Measurements from ENCODE around the gene XRN2. TPM values are rescaled to one million over a fixed set of nuclear protein-coding genes. Genes with fewer than 3 reads are reported as not detected.
A peak's percentile ranks its signal among the peaks of the same experiment; 100 is the strongest.

The XRN2 gene
- total and polyA plus RNA-seq, 2 of the 13 experiments (the other 11 are each of a cell fraction or from before 2014, with no cell fraction given) = 90.3 to 171 TPM

DNA sequence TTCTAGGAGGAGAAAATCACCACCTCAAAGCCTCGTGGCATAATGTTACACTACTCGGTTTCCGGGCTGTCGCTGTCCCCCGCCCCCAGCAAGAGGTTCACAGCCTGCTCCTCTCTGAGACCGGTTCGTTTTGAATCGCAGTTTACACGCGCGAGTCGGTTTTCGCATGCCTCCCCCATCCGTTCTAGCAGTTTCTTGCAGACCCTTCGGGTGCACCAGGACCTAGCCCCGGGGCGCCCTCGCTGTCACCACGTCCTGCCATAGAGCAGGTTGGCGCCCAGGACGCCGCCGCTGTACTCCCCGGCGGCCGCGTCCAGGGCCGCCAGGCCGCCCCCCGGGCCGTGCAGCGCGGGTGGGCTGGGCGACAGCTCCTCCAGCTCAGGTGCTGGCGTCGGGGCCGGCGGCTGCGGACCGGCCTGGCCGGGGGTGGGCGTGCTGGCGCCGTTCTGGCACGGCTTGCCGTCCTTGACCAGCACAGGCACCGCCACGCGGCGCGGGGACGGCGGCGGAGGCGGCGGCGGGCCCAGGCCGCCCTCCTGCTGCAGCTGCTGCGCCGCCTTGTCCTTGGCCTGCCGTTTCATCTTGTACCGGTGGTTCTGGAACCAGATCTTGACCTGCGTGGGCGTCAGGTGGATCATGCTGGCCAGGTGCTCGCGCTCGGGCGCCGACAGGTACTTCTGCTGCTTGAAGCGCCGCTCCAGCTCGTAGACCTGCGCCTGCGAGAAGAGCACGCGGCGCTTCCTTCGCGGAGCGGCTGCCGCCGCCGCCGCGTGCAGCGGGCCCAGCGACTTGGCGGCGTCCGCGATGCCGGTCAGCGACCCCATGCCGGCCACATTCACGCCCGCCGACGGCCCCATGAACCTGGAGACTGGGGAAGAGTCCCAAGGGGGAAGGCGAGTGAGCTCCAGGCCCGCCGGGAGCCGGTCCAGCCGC is 92.8 kb downstream of the XRN2 start:
- POLR2A ChIA-PET = no interaction called here
- in situ Hi-C loops (cut with HindIII; ENCODE audit: extremely low pct_ligation_motif_present, low pct_unique_long_range_greater_than_20kb) (no loop called here), intact Hi-C loops (cut with micrococcal nuclease; ENCODE audit: unreplicated experiment) (no loop called here)
- no peak overlapping the region for H2AFZ ChIP-seq (ENCODE audit: low read length)
- no peaks in the 10 kb centered on the region for H3K4me1 ChIP-seq (ENCODE audit: insufficient read depth, low read length)
- no peaks in the 10 kb centered on the region for H3K36me3 ChIP-seq (replicated peaks in 1 of 2; ENCODE audit: control insufficient read depth in 1 of 2, insufficient read depth in 2 of 2, low read length in 2 of 2)
- H3K4me3 ChIP-seq (replicated peaks in 1 of 3; ENCODE audit: insufficient read depth in 1 of 3, low read depth in 2 of 3, low read length in 3 of 3) = no peak overlapping the region
- H3K27ac ChIP-seq (ENCODE audit: extremely low read length, insufficient read depth, low read length) = no peak overlapping the region
- CTCF ChIA-PET (ENCODE audit: low intra/inter-chr PET ratio, low total read pairs) = no interaction called here
- no TSS peak for BruUV-seq (replicated peaks)
- no peaks in the 10 kb centered on the region for H4K20me1 ChIP-seq (ENCODE audit: insufficient read depth, low read length)
- H3K27me3 ChIP-seq (ENCODE audit: control insufficient read depth in 1 of 2, insufficient read depth in 2 of 2, low read length in 2 of 2) = no peaks in the 10 kb centered on the region
- FAIRE-seq (no peak), ATAC-seq (peak; percentile 16), DNase-seq (ENCODE audit: low spot score) (no peak)
- H3K4me2 ChIP-seq (ENCODE audit: low read depth, low read length) = peak overlapping the region; percentile 47
- 83% methylated on average over 75 of the region's 103 CpGs for WGBS (ENCODE audit: low lambda C conversion rate)
- H3K9me3 ChIP-seq (ENCODE audit: low read length) = no peaks in the 10 kb centered on the region
- H3K79me2 ChIP-seq (ENCODE audit: insufficient read depth, low read length) = no peaks in the 10 kb centered on the region
- no peak overlapping the region for H3K9ac ChIP-seq (ENCODE audit: insufficient read depth, low read depth, low read length)
- TF ChIP-seq ZNF530 (CRISPR knock-in tag; IDR thresholded peaks at IDR 0.05; ENCODE audit: low read depth) (no peak), NCOA1 (CRISPR knock-in tag; IDR thresholded peaks at IDR 0.05) (no peak), RFX3 (CRISPR knock-in tag; IDR thresholded peaks at IDR 0.05) (no peak), SALL2 (CRISPR knock-in tag; IDR thresholded peaks at IDR 0.05) (no peak), SP5 (CRISPR knock-in tag; IDR thresholded peaks at IDR 0.05; ENCODE audit: borderline replicate concordance, low read depth) (no peak), SMAD1 (CRISPR knock-in tag; IDR thresholded peaks at IDR 0.05; ENCODE audit: borderline replicate concordance, low read depth) (no peak), TBX3 (IDR thresholded peaks at IDR 0.05; ENCODE audit: borderline replicate concordance) (no peak), RAD51 (IDR thresholded peaks at IDR 0.05; ENCODE audit: borderline replicate concordance) (no peak), ETV5 (CRISPR knock-in tag; IDR thresholded peaks at IDR 0.05; ENCODE audit: borderline replicate concordance) (no peak)
- TF ChIP-seq, protein P1, sequence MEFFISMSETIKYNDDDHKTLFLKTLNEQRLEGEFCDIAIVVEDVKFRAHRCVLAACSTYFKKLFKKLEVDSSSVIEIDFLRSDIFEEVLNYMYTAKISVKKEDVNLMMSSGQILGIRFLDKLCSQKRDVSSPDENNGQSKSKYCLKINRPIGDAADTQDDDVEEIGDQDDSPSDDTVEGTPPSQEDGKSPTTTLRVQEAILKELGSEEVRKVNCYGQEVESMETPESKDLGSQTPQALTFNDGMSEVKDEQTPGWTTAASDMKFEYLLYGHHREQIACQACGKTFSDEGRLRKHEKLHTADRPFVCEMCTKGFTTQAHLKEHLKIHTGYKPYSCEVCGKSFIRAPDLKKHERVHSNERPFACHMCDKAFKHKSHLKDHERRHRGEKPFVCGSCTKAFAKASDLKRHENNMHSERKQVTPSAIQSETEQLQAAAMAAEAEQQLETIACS (CRISPR knock-in tag; IDR thresholded peaks at IDR 0.05) = no peak
- TF ChIP-seq, protein P2, sequence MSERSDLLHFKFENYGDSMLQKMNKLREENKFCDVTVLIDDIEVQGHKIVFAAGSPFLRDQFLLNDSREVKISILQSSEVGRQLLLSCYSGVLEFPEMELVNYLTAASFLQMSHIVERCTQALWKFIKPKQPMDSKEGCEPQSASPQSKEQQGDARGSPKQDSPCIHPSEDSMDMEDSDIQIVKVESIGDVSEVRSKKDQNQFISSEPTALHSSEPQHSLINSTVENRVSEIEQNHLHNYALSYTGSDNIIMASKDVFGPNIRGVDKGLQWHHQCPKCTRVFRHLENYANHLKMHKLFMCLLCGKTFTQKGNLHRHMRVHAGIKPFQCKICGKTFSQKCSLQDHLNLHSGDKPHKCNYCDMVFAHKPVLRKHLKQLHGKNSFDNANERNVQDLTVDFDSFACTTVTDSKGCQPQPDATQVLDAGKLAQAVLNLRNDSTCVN (CRISPR knock-in tag; IDR thresholded peaks at IDR 0.05; ENCODE audit: borderline replicate concordance) = no peak
- TF ChIP-seq, protein P3, sequence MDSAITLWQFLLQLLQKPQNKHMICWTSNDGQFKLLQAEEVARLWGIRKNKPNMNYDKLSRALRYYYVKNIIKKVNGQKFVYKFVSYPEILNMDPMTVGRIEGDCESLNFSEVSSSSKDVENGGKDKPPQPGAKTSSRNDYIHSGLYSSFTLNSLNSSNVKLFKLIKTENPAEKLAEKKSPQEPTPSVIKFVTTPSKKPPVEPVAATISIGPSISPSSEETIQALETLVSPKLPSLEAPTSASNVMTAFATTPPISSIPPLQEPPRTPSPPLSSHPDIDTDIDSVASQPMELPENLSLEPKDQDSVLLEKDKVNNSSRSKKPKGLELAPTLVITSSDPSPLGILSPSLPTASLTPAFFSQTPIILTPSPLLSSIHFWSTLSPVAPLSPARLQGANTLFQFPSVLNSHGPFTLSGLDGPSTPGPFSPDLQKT (CRISPR knock-in tag; IDR thresholded peaks at IDR 0.05; ENCODE audit: borderline replicate concordance) = no peak
- TF ChIP-seq, protein P4, sequence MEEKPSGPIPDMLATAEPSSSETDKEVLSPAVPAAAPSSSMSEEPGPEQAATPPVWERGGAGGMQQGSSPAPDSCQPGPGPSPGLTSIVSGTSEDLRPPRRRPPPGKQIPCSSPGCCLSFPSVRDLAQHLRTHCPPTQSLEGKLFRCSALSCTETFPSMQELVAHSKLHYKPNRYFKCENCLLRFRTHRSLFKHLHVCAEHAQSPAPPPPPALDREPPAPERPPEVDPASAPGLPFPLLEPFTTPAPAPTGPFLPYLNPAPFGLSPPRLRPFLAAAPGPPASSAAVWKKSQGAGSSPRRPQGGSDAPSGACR (CRISPR knock-in tag; IDR thresholded peaks at IDR 0.05) = no peak
- TF ChIP-seq, protein P5, sequence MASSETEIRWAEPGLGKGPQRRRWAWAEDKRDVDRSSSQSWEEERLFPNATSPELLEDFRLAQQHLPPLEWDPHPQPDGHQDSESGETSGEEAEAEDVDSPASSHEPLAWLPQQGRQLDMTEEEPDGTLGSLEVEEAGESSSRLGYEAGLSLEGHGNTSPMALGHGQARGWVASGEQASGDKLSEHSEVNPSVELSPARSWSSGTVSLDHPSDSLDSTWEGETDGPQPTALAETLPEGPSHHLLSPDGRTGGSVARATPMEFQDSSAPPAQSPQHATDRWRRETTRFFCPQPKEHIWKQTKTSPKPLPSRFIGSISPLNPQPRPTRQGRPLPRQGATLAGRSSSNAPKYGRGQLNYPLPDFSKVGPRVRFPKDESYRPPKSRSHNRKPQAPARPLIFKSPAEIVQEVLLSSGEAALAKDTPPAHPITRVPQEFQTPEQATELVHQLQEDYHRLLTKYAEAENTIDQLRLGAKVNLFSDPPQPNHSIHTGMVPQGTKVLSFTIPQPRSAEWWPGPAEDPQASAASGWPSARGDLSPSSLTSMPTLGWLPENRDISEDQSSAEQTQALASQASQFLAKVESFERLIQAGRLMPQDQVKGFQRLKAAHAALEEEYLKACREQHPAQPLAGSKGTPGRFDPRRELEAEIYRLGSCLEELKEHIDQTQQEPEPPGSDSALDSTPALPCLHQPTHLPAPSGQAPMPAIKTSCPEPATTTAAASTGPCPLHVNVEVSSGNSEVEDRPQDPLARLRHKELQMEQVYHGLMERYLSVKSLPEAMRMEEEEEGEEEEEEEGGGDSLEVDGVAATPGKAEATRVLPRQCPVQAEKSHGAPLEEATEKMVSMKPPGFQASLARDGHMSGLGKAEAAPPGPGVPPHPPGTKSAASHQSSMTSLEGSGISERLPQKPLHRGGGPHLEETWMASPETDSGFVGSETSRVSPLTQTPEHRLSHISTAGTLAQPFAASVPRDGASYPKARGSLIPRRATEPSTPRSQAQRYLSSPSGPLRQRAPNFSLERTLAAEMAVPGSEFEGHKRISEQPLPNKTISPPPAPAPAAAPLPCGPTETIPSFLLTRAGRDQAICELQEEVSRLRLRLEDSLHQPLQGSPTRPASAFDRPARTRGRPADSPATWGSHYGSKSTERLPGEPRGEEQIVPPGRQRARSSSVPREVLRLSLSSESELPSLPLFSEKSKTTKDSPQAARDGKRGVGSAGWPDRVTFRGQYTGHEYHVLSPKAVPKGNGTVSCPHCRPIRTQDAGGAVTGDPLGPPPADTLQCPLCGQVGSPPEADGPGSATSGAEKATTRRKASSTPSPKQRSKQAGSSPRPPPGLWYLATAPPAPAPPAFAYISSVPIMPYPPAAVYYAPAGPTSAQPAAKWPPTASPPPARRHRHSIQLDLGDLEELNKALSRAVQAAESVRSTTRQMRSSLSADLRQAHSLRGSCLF (CRISPR knock-in tag; IDR thresholded peaks at IDR 0.05; ENCODE audit: borderline replicate concordance) = no peak

Data from HepG2 (cell line).